HL-60 (cell line): ENCODE measurements around the gene ADGRB3.

Experiments used
- DNase-seq, 2 experiments: peaks; one replicate each; pipeline ENCODE4 v3.0.0-alpha.2; 2010 to 2020; ENCODE audit warnings: low read depth in 1 of 2, low spot score in 1 of 2
- H3K27ac ChIP-seq: fragments of 250-450 bp; sonication (Bioruptor Pico); replicated peaks from 2 replicates; pipeline ENCODE4 v1.5.1; 2020; ENCODE audit warnings: mild to moderate bottlenecking, moderate library complexity
- H3K27me3 ChIP-seq: fragments of 250-450 bp; sonication (Bioruptor Pico); 2 replicates; pipeline ENCODE4 v1.5.1; 2021; ENCODE audit warnings: mild to moderate bottlenecking, moderate library complexity; ENCODE audit not compliant: insufficient read depth, poor library complexity, severe bottlenecking
- H3K4me3 ChIP-seq: replicated peaks from 2 replicates; pipeline ENCODE4 v1.5.1; 2011; ENCODE audit warnings: mild to moderate bottlenecking, control low read depth, low read length; ENCODE audit not compliant: insufficient read depth
- CTCF ChIP-seq: IDR thresholded peaks from one replicate; pipeline ENCODE4 v1.5.1; 2011; ENCODE audit warnings: low read length, control low read depth, inconsistent platforms; ENCODE audit not compliant: insufficient read depth
- GABPA ChIP-seq: IDR thresholded peaks from 2 replicates; pipeline ENCODE4 v1.6.1; 2012; ENCODE audit warnings: low read depth
- POLR2AphosphoS5 ChIP-seq: IDR thresholded peaks from 2 replicates; pipeline ENCODE4 v1.6.1; 2012; ENCODE audit warnings: low read depth
- REST ChIP-seq: IDR thresholded peaks from 2 replicates; pipeline ENCODE4 v1.6.1; 2012; ENCODE audit warnings: low read depth; ENCODE audit not compliant: insufficient replicate concordance
- SPI1 ChIP-seq: IDR thresholded peaks from 2 replicates; pipeline ENCODE4 v1.6.1; 2012; ENCODE audit warnings: low read depth, mild to moderate bottlenecking, borderline replicate concordance

The ADGRB3 gene

GRCh38 chr6:69294862-69295261 is 659.8 kb downstream of the ADGRB3 start:
- H3K4me3 ChIP-seq, result no peak overlapping the region
- no peak overlapping the region for H3K27ac ChIP-seq
- DNase-seq, result no peak
- no peaks in the 10 kb centered on the region for H3K27me3 ChIP-seq
- TF ChIP-seq POLR2AphosphoS5 (no peak), CTCF (no peak), GABPA (no peak), SPI1 (no peak), REST (no peak)

- DNase-seq, result no peak
- TF ChIP-seq GABPA, result no peak
- no peak for TF ChIP-seq POLR2AphosphoS5
- TF ChIP-seq CTCF, result no peak
- no peak for TF ChIP-seq REST
- TF ChIP-seq SPI1, result no peak
- Histone ChIP-seq H3K27ac (no peak overlapping the region), H3K4me3 (no peak overlapping the region), H3K27me3 (no peaks in the 10 kb centered on the region)
Observed at GRCh38 chr6:69303382-69303781, 668.3 kb downstream of the ADGRB3 start.

- H3K27me3 ChIP-seq, result no peaks in the 10 kb centered on the region
- TF ChIP-seq SPI1 (no peak), CTCF (no peak), GABPA (no peak), REST (no peak), POLR2AphosphoS5 (no peak)
- H3K27ac ChIP-seq, result no peak overlapping the region
- H3K4me3 ChIP-seq, result no peak overlapping the region
- DNase-seq, result no peak
Observed at GRCh38 chr6:69305456-69305855, 670.4 kb downstream of the ADGRB3 start.
